DMS153 (cell line): ENCODE data around the gene CASP1.
"Not testable (repeated sequence)": the region's sequence is repeated elsewhere in the genome, so short reads cannot be mapped to it uniquely, and the experiment has no call there.

Experiments used
- DNase-seq: peaks from one replicate; lab custom pipeline; 2025; lab: John Stamatoyannopoulos, UW

The CASP1 gene

GRCh38 chr11:105045676-105046296 is 10.8 kb upstream of the CASP1 start:
- DNase-seq = no peak

DNA sequence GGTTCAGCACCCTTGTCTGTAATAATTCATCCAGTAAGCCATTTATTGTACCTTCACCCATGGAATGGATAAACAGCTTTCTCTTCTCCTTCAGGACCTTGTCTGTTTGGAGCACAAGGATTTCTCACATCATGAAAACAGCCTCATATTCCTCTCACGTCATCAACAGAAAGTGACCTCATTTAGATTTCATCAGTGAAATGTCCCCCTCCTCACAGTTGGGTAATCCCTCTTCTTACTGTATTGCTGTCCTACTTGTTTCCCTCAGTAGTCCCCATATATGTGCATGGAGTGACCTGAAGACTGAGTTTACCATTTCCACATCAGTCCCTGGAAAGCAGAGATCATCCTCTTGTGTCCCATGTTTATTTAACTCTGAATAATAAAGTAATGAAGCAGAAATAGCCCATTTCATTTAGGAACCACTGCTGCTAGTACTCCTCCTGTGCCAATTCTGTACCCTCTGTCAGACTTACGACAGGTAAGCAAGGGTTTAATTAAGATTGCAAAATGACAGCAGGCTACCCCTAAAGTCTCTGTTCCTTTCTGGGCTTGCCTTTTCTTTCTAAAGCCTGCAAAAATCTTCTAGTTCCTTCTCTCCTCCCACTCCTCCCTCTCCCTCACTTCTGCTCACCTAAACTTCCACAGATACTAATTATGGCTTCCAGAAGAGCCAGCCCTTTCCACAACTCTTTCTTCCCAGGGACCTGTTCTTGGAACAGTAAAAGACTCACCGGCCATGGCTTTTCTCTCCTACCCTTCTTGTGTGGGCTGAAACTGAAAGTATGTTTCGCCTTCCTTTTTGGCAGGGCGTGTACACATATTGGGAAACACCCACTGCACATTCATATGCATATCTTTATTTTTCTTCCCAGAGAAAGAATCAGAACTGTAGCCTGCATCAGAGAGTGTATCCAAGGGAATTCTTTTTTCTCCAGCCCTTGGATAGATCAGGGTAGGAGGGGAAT is 9.9 kb upstream of the CASP1 start, which contains the start of gene CARD16:
CARD16 (minus strand) TSS at position 779 of the 968 bp plus-strand sequence; CDS start at position 741, 38 bp downstream.
- DNase-seq = not testable (repeated sequence)

- DNase-seq = no peak
These were observed 7.2 kb upstream of the CASP1 start for GRCh38 chr11:105042178-105042577.

GRCh38 chr11:105040703-105041102 is 5.8 kb upstream of the CASP1 start:
- no peak for DNase-seq

DNA sequence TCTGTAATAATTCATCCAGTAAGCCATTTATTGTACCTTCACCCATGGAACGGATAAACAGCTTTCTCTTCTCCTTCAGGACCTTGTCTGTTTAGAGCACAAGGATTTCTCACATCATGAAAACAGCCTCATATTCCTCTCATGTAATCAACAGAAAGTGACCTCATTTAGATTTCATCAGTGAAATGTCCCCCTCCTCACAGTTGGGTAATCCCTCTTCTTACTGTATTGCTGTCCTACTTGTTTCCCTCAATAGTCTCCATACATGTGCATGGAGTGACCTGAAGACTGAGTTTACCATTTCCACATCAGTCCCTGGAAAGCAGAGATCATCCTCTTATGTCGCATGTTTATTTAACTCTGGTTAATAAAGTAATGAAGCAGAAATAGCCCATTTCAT is 556 bp downstream of the CASP1 start:
- DNase-seq = not testable (repeated sequence)

DNA sequence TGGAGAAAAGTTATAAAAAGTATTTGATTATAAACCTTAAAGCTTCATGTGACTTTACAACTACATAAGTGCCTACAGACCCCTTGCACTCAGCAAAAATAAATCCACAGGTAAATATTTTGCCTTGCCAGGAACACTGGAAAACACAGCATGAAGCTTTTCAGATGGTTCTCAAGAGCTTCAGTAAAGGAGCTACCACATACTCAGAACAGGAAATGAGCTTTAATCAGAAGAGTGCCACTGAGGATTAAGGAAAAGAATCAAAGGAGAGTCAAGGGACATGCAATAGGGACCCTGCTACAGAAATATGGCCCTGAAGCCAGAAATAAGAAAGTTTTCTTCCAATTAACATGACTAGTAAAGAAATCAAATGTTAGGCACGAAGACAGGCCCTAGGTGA is 1.2 kb downstream of the CASP1 start:
- no peak for DNase-seq

GRCh38 chr11:105033343-105033742 is 1.6 kb downstream of the CASP1 start:
- DNase-seq = no peak

- DNase-seq = no peak
These were observed 2.4 kb downstream of the CASP1 start for GRCh38 chr11:105032495-105032894.

GRCh38 chr11:105027678-105028077 is 7.3 kb downstream of the CASP1 start:
- DNase-seq = no peak

DNA sequence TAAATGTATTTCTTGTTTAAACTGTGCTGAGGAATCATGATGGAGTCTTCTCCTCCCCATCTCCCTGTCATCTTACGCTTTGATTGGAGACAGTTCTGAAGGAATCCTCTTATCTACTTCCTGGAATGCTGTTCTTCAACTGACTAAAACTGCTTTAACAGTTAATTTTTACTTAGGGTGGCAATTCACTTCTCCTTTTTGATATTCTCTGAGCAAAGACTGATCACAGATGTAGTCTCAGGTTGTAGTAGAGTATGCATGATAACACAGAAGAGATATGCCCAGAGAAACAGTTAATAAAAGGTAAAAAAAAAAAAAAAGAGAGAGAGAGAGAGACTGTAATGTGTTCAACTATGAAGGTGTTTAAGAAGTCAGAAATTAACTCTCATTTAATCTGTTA is 10.6 kb downstream of the CASP1 start:
- no peak for DNase-seq

DNA sequence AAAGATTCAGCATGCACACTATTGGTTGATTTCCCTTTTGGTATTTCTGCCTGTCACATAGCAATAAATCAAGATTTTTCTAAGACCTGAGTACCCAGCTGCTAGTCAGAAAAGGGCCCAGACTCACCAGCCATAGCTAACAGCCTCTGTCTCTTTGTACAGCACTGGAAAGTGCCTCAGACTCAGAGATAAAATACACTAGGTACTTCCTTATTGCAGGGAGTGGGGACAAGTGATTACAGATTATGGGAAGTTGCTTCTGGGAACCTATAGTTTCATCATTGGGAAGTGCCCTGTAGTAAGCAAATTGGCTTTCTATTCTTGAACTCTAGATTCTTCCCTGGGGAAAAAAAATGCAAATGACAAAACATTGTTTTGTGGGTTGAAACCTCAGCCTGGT is 11.9 kb downstream of the CASP1 start, which contains the start of gene CASP5:
CASP5 (minus strand) TSS at position 166 of the 400 bp plus-strand sequence; CDS start at position 134, 32 bp downstream.
- DNase-seq = no peak

GRCh38 chr11:105022527-105022926 is 12.4 kb downstream of the CASP1 start:
- DNase-seq = no peak

DNA sequence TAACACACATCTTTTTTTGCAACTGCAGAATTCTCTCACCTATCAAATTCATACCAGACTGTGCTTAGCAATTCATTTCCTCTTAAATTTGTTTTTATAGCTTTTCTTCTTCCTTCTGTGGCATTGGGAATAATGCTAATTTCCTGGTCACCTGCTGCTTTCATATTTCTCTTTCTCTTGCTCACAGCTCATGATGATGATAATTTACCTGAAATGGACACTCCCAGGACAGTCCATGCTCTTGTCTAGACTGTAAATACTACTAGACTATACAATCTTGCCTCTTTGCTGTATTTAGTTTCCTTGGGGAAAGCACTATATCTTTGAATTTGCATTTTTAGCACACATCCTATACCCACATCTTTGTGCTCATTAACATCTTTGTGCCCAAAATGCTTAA is 27.5 kb downstream of the CASP1 start:
- DNase-seq = no peak

DNA sequence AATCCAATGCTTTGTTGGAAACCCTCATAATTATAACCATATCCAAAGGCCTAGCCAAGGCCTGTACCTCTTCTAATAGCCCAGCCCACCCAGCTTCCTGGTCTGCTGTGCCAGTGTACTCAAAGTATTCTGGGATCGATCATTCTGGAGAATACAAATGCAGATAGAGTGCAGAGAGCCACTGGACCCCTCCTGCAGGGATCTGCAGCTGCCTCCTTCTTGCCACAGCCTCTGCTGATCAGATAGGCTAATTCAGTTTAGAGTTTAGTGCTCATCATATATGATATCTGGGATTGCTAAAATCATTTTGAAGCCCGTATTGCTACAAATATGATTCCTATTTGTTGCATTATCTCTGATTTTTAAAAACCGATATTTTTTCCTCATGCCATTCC is 29.5 kb downstream of the CASP1 start:
- DNase-seq = no peak

DNA sequence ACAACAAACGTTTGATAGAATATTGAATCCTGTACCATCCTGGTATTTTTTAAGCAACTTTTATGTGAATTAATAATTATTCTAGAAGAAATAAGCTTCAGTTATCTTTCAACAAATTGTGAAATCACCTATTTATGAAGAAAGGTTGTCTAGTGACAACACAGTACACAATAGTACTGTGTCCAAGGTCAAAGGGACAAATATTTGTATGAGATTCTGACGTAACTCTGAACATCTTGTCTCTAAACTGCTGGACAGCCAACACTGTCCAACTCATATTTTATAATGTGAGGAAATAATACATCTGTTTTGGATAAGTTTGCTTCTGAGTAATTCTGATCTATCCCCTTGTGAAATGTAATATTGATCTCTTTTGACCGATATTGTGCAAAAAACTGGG is 30.9 kb downstream of the CASP1 start:
- DNase-seq = no peak

- no peak for DNase-seq
These were observed 31.8 kb downstream of the CASP1 start for GRCh38 chr11:105003151-105003550.

GRCh38 chr11:105000797-105001196 is 34.1 kb downstream of the CASP1 start:
- DNase-seq = no peak

- DNase-seq = no peak
These were observed 34.8 kb downstream of the CASP1 start for GRCh38 chr11:105000167-105000566.

- DNase-seq = no peak
These were observed 35.2 kb downstream of the CASP1 start for GRCh38 chr11:104999721-105000120.

DNA sequence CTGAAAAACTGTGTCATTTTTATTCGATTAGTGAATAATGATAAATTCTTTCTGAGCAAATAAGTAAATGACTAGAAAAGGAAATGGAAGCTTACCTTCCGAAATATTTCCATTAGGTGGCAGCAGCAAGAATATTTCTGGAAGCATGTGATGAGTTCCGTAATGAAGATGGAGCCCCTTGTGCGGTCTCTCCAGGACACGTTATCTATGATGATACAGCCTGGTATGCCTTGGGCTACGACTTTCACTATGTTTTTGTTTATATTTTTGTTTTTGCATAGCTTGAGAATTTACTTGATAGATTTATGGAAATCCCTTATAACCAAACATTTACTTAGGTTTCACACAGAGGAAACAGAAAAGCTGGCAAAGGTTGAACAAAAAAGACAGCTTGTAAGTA is 37.7 kb downstream of the CASP1 start:
- DNase-seq = no peak

DNA sequence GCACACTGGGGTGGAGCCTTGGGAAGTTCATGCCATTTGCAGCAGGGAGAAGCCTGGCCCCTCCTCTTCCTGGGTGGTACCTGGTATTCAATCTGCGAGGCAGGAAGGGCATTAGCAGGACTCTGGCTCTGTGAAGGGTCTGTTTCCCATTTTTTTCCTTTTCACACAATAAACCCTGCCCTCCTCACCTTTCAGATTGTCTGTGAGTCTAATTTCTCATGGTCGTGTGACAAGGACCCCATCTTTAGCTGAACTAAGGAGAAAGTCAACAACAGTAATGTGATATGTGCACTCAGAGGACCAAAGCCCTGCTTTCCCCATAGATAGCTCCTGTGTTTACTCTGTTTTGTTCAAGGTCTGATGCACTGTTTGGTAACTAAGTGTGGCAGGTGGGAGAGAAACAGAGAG is 39.9 kb downstream of the CASP1 start:
- peak; percentile 95 for DNase-seq

DNA sequence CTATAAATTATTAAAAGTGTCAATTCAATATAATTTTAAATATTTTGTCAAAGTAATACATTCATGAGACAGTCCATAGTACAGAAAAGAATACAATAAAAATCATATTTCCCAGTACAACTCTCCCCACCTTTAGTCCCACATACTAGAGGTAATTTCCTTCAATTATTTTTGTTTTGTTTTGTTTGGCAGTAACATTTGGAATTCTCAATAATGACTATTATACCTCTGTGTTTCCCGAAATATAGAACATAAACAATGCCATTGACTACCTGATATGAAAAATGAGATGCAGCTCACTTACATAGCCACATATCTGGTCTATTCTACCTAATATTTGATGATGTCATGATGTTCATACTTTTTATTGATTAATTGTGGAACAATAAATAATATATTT is 42.2 kb downstream of the CASP1 start:
- no peak for DNase-seq

- no peak for DNase-seq
These were observed 43.0 kb downstream of the CASP1 start for GRCh38 chr11:104991994-104992393.
